H1 (cell line): Measurements from ENCODE around the gene PSAP.

Experiments used
- CTCF ChIP-seq, 3 experiments: IDR thresholded peaks; 1 replicate in 2 of 3; 2 replicates in 1 of 3; pipeline versions ENCODE4 v1.5.1 to v1.6.1; 2011; ENCODE audit warnings: low read length in 3 of 3, mild to moderate bottlenecking in 3 of 3, inconsistent platforms in 2 of 3, low read depth in 1 of 3, moderate library complexity in 1 of 3; ENCODE audit not compliant: insufficient read depth in 1 of 3; ENCODE audit errors: control extremely low read depth in 1 of 3
- SP1 ChIP-seq: IDR thresholded peaks from 2 replicates; pipeline ENCODE4 v1.6.1; 2011; ENCODE audit warnings: low read depth, low read length

- no peak for TF ChIP-seq SP1
- no peak for TF ChIP-seq CTCF (IDR thresholded peaks at IDR 0.05; ENCODE audit: control extremely low read depth in 1 of 3, insufficient read depth in 1 of 3, low read depth in 1 of 3, low read length in 3 of 3)
These were observed 5.3 kb downstream of the PSAP start for GRCh38 chr10:71845410-71846405.
